KBM-7 (cell line): ENCODE results near the gene FXYD1.

Experiments used
- DNase-seq: peaks from one replicate; pipeline ENCODE4 v3.0.0-alpha.2; 2015
- in situ Hi-C: fragments of 300-500 bp; cut with MboI; formaldehyde crosslinking; loops from 2 replicates; pipeline ENCODE4 v1.14.3; 2020; ENCODE audit warnings: low sequenced_read_pairs, low pct_unique_long_range_greater_than_20kb, mixed read lengths

FXYD1 gene

DNA sequence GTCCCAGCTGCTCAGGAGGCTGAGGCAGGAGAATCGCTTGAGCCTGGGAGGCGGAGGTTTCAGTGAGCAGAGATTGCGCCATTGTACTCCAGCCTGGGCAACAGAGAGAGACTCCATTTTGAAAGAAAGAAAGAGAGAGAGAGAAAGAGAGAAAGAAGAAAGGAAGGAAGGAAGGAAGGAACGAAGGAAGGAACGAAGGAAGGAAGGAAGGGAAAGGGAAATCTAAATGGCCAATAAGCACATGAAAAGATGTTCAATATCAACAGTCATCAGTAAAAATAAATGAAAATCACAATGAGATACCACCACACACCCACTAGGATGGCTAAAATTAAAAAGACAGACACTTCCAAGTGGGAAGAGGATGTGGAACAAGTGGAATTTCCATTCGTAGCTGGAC is 35.6 kb downstream of the FXYD1 start:
- in situ Hi-C loops: no loop called here
- DNase-seq: no peak

DNA sequence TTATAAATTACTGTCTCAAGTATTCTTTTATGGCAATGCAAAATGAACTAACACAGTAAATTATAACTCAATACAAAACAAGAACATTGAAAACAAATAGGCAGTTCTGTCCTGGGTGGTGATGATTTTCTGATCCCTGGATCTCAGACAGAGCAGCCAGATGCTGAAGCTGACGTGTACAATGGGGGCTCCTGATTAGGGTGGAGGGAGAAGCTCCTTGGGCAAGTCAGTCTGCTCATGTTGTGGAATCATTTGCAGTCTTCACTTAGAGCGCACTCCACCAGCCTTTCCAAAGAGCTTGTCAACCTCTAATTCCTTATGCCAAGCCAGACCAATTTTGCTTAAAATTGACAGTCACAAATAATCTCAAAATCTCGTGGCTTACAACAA is 37.6 kb downstream of the FXYD1 start:
- in situ Hi-C loops: no loop called here
- no peak for DNase-seq

DNA sequence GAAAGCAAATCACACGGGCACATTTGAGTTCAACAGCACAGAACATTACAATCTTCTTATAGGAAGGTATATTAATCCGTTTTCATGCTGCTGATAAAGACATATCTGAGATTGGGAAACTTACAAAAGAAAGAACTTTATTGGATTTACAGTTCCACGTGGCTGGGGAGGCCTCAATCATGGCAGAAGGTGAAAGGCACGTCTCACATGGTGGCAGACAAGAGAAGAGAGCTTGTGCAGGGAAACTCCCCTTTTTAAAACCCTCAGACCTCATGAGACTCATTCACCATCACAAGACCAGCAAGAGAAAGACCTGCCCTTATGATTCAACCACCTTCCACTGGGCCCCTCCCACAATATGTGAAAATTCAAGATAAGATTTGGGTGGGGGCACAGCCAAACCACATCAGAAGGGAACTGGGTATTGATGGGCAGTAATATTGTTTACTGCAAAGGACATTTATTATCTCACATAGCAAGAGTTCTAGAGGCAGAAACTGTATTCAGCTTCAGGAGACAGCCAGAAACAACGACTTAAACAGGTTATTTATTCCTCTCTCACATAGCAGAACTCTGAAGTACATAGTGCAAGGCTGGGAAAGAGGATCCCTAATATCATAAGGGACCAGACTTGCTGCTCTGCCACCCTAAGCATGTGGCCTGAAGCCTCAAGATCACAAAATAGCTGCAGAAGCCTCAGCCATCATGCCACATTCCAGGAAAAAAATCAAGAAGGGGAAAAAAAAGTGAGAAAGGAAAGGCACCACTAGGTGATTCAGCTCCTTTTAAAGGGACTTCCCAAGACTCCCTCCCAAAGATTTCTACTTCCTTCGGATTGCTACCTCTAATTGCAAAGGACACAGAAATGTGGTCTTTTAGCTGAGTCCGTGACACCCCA is 39.0 kb downstream of the FXYD1 start:
- DNase-seq: no peak
- in situ Hi-C loops: no loop called here

DNA sequence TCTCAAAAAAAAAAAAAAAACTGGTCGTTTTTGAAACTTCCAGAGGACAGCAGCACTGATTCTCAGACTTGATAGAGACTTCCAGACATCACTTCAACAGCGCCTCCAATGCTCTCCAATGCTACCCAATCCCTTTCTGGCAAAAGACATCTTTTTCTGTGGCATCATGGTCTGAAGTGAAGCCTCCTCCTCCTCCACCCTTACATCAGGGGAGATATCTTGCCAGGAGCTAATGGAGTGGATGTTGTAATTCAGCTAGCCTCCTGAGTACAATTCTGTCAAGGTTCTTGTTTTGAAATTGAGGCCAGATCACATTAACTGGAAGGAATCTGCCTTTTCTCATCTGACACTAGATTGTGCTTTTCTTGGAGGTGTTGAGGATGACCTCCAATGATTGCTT is 40.1 kb downstream of the FXYD1 start:
- in situ Hi-C loops: no loop called here
- DNase-seq: no peak

DNA sequence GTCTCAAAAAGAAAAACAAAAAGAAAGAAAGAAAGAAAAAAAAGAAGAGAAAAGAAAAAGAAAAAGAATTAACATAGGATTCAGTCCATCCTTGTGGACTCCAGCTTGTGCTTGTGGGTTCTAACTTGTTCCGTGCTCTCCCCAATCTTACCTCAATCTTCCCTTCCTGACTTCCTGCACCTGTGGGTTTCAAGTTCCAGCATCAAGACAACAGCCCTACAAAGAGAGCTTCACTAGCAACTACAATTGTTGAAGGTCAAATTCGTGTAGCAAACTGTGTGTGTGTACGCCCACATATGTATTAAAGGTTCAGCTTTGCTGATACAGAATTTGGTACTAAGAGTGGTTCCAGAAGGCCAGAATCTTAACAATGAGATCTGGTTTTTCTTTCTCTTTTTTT is 41.2 kb downstream of the FXYD1 start:
- no peak for DNase-seq
- in situ Hi-C loops: no loop called here

DNA sequence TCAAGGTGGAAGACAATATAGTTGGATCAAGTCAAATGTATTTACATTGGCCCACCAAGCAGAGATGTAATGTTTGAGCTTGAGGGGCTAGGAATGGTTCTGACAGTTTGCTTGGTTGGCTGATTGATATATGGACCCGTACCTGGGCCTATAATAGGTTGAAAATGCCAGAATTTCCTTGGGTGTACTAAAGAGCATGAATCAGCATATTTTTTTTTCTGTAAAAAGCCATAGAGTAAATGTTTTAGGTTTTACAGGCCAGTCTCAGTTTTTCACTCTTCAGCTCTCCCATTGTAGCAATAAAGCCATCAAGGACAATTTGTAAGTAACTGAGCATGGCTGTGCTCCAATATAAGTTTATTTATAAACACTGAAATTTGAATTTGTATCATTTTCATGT is 42.8 kb downstream of the FXYD1 start:
- in situ Hi-C loops: no loop called here
- DNase-seq: no peak

DNA sequence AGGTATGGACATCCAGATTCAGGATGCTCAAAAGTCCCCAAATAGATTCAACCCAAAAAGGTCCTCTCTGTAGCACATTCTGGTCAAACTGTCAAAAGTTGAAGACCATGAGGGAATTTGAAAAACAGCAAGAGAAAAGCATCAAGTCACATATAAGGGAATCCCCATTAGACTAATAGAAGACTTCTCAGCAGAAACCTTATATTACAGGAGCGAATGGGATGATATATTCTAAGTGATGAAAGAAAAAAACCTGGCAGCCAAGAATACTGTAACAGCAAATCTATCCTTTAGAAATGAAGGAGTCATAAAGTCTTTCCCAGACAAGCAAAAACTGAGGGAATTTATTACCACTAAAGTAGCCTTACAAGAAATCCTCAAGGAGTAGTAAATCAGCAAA is 45.6 kb downstream of the FXYD1 start:
- DNase-seq: no peak
- in situ Hi-C loops: no loop called here

DNA sequence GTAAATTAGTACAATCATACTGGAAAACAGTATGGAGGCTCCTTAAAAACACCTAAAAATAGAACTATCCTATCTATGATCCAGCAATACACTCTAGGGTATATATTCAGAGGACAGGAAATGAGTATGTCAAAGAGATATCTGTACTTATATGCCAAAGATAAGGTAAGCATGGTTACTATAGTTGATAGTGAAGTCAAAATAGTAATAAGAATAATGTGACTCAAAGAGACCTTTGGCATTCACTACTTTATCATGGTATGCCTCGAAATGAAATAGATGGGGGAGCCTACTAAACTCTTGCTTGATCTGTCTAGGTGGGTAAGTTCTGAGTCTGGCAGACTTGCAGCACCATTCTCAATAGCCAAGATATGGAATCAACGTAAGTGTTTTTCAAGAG is 46.3 kb downstream of the FXYD1 start:
- DNase-seq: no peak
- in situ Hi-C loops: no loop called here
